K562 (cell line): ENCODE results near the gene CMTM1. TPM values are rescaled to one million over a fixed set of nuclear protein-coding genes. Genes with fewer than 3 reads are reported as not detected.
A peak's percentile ranks its signal among the peaks of the same experiment; 100 is the strongest.

Experiments
- ATAC-seq: fragments of 200-7000 bp; cut with Tn5 transposase; 3 replicates; pipeline ENCODE4 v1.9.1; 2020; ENCODE audit warnings: moderate library complexity
- BruUV-seq: library from RNA; stranded (reverse); fragments of 400-500 nt; replicated peaks from 2 replicates; lab custom pipeline; 2021; lab: Mats Ljungman, UMichigan
- CTCF ChIA-PET: fragments of 300-600 bp; formaldehyde crosslinking; extraction: SDS; loops from one replicate; lab custom pipeline; 2021; ENCODE audit warnings: low intra/inter-chr PET ratio; lab: Yijun Ruan, JAX
- POLR2A ChIA-PET: fragments of 300-600, 350-650 bp; sonication (Branson Sonifier 250); formaldehyde crosslinking; extraction: SDS; loops from one replicate; lab custom pipeline; 2021; ENCODE audit warnings: antibody characterized with exemption, inconsistent platforms; lab: Yijun Ruan, JAX
- DNase-seq, 4 experiments: peaks; one replicate each; pipeline versions ENCODE4 v3.0.0 to v3.0.0-alpha.2; 2011 to 2018; ENCODE audit warnings: low spot score in 3 of 4, mixed read lengths in 3 of 4; ENCODE audit errors: extremely low read depth in 1 of 4
- FAIRE-seq: peaks from 2 replicates; lab custom pipeline; 2011; peaks lifted over from hg19 to GRCh38; lab: Jason Lieb, UNC
- H2AFZ ChIP-seq: 2 replicates; pipeline ENCODE4 v1.6.0; 2011; ENCODE audit warnings: low read depth, low read length, control low read depth, inconsistent platforms
- H3K27ac ChIP-seq: fragments of 200-600 bp; 3 replicates; pipeline ENCODE4 v1.8.0; 2011; ENCODE audit warnings: low read depth, mild to moderate bottlenecking, control low read depth, inconsistent platforms, low read length, moderate library complexity, mixed read lengths; ENCODE audit errors: extremely low read depth
- H3K27me3 ChIP-seq, 2 experiments: fragments of 300-600 bp in 1 of 2; 2 replicates in 1 of 2; 3 replicates in 1 of 2; pipeline versions ENCODE4 v1.6.0 to v1.8.0; 2011; ENCODE audit warnings: inconsistent platforms in 2 of 2, low read length in 2 of 2, mild to moderate bottlenecking in 1 of 2, mixed read lengths in 1 of 2, moderate library complexity in 1 of 2; ENCODE audit not compliant: control insufficient read depth in 2 of 2, insufficient read depth in 2 of 2
- H3K36me3 ChIP-seq: fragments of 300-600 bp; 3 replicates; pipeline ENCODE4 v1.8.0; 2011; ENCODE audit warnings: mild to moderate bottlenecking, low read length, inconsistent platforms; ENCODE audit not compliant: control insufficient read depth, insufficient read depth
- H3K4me1 ChIP-seq, 2 experiments: fragments of 200-600 bp in 1 of 2; replicated peaks in 1 of 2; 2 replicates in 1 of 2; 3 replicates in 1 of 2; pipeline versions ENCODE4 v1.5.1 to v1.8.0; 2011; ENCODE audit warnings: inconsistent platforms in 2 of 2, low read length in 2 of 2, mild to moderate bottlenecking in 1 of 2, mixed read lengths in 1 of 2, moderate library complexity in 1 of 2; ENCODE audit not compliant: control insufficient read depth in 2 of 2, insufficient read depth in 2 of 2
- H3K4me2 ChIP-seq: 2 replicates; pipeline ENCODE4 v1.6.1; 2011; ENCODE audit warnings: low read length, control low read depth, inconsistent platforms, mixed read lengths; ENCODE audit not compliant: insufficient read depth
- H3K4me3 ChIP-seq: fragments of 200-600 bp; sonication (generic), shearing (Covaris generic); 2 replicates; pipeline ENCODE4 v1.5.1; 2016; ENCODE audit warnings: control low read depth, inconsistent platforms
- H3K79me2 ChIP-seq: fragments of 200-600 bp; 3 replicates; pipeline ENCODE4 v1.8.0; 2011; ENCODE audit warnings: low read length, inconsistent platforms; ENCODE audit not compliant: control insufficient read depth, insufficient read depth
- H3K9ac ChIP-seq, 2 experiments: 2 replicates each; pipeline versions ENCODE4 v1.6.0 to v1.6.1; 2011; ENCODE audit warnings: low read depth in 2 of 2, low read length in 2 of 2, control low read depth in 1 of 2, inconsistent platforms in 1 of 2, mild to moderate bottlenecking in 1 of 2, mixed read lengths in 1 of 2; ENCODE audit not compliant: insufficient read depth in 1 of 2
- H3K9me1 ChIP-seq: one replicate; pipeline ENCODE4 v1.6.0; 2011; ENCODE audit warnings: inconsistent platforms, mild to moderate bottlenecking, low read length, moderate library complexity; ENCODE audit not compliant: control insufficient read depth, insufficient read depth
- H3K9me3 ChIP-seq: replicated peaks from 2 replicates; pipeline ENCODE4 v1.5.1; 2011; ENCODE audit warnings: low read depth, low read length, inconsistent platforms; ENCODE audit not compliant: control insufficient read depth, insufficient read depth
- H4K20me1 ChIP-seq: replicated peaks from 2 replicates; pipeline ENCODE4 v1.6.1; 2011; ENCODE audit warnings: low read length, inconsistent platforms, mixed read lengths; ENCODE audit not compliant: control insufficient read depth, insufficient read depth
- SPI1 ChIP-seq: IDR thresholded peaks from 2 replicates; pipeline ENCODE4 v1.6.1; 2011; ENCODE audit warnings: low read depth, low read length, control low read depth, borderline replicate concordance
- ZNF124 ChIP-seq: sonication (generic); formaldehyde crosslinking; IDR thresholded peaks from 2 replicates; pipeline ENCODE4 v1.8.1; 2022; ENCODE audit warnings: missing genetic modification reagents
- ZNF584 ChIP-seq: fragments of 200-800 bp; sonication (Bioruptor generic); IDR thresholded peaks from 2 replicates; pipeline ENCODE4 v1.6.1; 2016; ENCODE audit warnings: low read depth, mild to moderate bottlenecking, missing genetic modification characterization, missing compliant biosample characterization
- WGBS: fragments of 100-300 bp; shearing (Covaris generic); methylation state at CpG from one replicate; pipeline ENCODE4 v1.1.6; 2016; ENCODE audit warnings: low coverage, mixed read lengths; ENCODE audit not compliant: insufficient coverage; ENCODE audit errors: missing lambda C conversion rate; 5-methylcytosine and 5-hydroxymethylcytosine counted together
- in situ Hi-C: fragments of 300-500 bp; cut with MboI; formaldehyde crosslinking; loops from 4 replicates; pipeline ENCODE4 v1.15.0; 2018; ENCODE audit warnings: inconsistent platforms, mixed read lengths
- intact Hi-C: fragments of 100-400 bp; cut with micrococcal nuclease; formaldehyde crosslinking; loops from 2 replicates; pipeline ENCODE4 v1.14.2; 2022
- polyA plus RNA-seq, 8 experiments: library from polyadenylated mRNA; depleted of rRNA in 4 of 8; stranded (reverse) in 5 of 8; unstranded in 3 of 8; fragments of >200 nt; fragmentation: Nextera tagmentation in 2 of 8; fragmentation: Illumina TruSeq in 1 of 8; extraction: Ambion mirVana in 2 of 8; extraction: Trizol in 1 of 8; gene quantifications; 2 replicates each; pipeline versions ENCODE4 v1.2.1 to v1.2.3, GENCODE V29; 2011 to 2014; ENCODE audit warnings: inconsistent platforms in 1 of 8, missing spikeins in 1 of 8
- total RNA-seq, 7 experiments: library from RNA; depleted of rRNA in 6 of 7; stranded (reverse); fragments of >200 nt in 6 of 7; fragmentation: Illumina TruSeq in 2 of 7; extraction: Trizol in 2 of 7; gene quantifications; 2 replicates each; pipeline versions ENCODE4 v1.2.1 to v1.2.3, GENCODE V29; 2011 to 2021; ENCODE audit warnings: low replicate concordance in 1 of 7
- TF ChIP-seq, protein P1 (sequence below): IDR thresholded peaks from 2 replicates; pipeline ENCODE4 v1.6.1; 2014; ENCODE audit warnings: antibody characterized with exemption

Gene CMTM1
- total and polyA plus RNA-seq, 9 of the 15 experiments (the other 6 are each of a cell fraction or from before 2014, with no cell fraction given), result 0.25 to 2.6 (median 1.1) TPM; not detected in 2

DNA sequence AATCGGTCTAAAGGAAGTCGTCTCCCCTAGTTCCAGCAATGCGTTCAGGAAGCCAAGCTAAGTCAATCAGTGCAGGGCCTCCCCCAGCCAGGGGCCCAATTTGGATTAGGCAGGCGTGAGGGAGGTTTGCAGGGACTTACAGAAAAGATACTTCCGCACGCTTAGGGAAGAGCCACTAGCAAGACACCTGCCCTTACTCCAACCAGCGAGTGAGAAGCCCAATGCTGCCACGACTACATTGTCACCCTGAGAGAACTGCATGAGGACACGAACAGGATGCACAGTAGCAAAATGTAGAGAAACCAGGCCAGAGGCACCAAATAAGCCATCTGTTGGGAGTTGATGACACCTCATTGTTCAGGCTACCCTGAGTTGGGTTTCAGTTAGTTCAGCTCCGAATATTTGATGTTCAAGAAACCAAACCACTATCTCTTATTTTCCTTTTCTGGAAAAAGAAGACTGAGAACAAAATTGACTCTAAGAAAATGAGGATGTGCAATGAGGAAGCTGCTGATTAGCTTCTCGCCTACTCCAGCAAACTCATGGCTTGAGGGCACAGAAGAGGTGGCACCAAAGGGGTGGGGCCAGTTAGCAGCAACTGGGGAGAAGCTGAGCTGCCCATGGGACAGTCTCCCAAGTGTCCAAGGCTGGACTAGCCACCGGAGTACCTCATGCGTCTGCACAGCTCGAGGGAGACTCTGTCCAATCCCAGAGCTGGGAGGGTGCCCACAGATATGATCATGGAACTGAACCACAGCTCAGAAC is 45.7 kb upstream of the CMTM1 start:
- in situ Hi-C loops (no loop called here), intact Hi-C loops (no loop called here)
- H3K9me3 ChIP-seq, result no peaks in the 10 kb centered on the region
- no peak overlapping the region for H3K4me3 ChIP-seq
- CTCF ChIA-PET, result no interaction called here
- POLR2A ChIA-PET, result interaction anchor here (0.6 to 2.2 kb wide), 5 partner anchors 9 to 116 kb away, joined by 3 to 7 read pairs (median 4); no protein-coding TSS in a partner anchor
- DNase-seq, result no peak
- no peak for FAIRE-seq
- H3K9me1 ChIP-seq, result no peaks in the 10 kb centered on the region
- no peaks in the 10 kb centered on the region for H4K20me1 ChIP-seq
- WGBS, result 71% methylated on average over 14 of the region's 14 CpGs
- H3K27me3 ChIP-seq, result no peaks in the 10 kb centered on the region
- H3K9ac ChIP-seq, result no peak overlapping the region; a peak in 1 of 4 replicates
- peaks cover 36 to 53% of the 10 kb centered on the region in 2 experiments for H3K4me1 ChIP-seq
- no peak for ATAC-seq
- BruUV-seq, result no TSS peak
- no peak overlapping the region for H3K27ac ChIP-seq
- H3K79me2 ChIP-seq, result no peaks in the 10 kb centered on the region
- TF ChIP-seq SPI1 (peak; percentile 11; the same call in 1 of the 2 replicates), ZNF124 (no peak)
- no peak overlapping the region for H2AFZ ChIP-seq
- no peak overlapping the region for H3K4me2 ChIP-seq
- H3K36me3 ChIP-seq, result no peaks in the 10 kb centered on the region

DNA sequence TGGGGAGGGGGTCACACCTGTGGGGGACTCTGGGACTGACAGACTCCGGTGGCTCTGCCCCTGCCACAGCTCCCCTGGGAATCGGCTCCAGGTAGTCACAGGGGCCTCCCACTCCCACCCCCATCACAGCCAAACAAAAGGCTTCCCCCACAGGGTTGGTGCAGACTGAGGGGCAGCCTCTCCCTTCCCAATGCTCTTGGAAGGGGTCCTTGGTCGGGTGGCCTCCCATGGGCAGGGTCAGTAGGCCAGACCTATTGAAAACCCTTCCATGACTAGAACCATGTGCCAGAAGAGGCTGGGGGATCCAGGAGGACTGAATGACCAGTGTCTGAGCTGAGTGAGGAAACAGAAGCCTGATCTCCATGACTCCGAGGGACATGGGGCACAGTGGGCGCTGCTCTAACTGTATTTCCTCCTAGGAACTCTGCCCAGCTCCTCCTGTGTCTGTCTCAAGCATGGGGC is 45.0 kb upstream of the CMTM1 start:
- H3K4me3 ChIP-seq, result no peak overlapping the region
- TF ChIP-seq, protein P1, sequence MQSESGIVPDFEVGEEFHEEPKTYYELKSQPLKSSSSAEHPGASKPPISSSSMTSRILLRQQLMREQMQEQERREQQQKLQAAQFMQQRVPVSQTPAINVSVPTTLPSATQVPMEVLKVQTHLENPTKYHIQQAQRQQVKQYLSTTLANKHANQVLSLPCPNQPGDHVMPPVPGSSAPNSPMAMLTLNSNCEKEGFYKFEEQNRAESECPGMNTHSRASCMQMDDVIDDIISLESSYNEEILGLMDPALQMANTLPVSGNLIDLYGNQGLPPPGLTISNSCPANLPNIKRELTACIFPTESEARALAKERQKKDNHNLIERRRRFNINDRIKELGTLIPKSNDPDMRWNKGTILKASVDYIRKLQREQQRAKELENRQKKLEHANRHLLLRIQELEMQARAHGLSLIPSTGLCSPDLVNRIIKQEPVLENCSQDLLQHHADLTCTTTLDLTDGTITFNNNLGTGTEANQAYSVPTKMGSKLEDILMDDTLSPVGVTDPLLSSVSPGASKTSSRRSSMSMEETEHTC, result no peak
- peak; percentile 45; the same call in 1 of the 2 replicates for TF ChIP-seq ZNF584
- TF ChIP-seq, all 486 proteins: peak for 1
- ATAC-seq (no peak), DNase-seq (no peak), FAIRE-seq (no peak)
- no peaks in the 10 kb centered on the region for H3K36me3 ChIP-seq
- no peaks in the 10 kb centered on the region for H3K79me2 ChIP-seq
- no peaks in the 10 kb centered on the region for H3K9me1 ChIP-seq
- peaks cover 34 to 55% of the 10 kb centered on the region in 2 experiments for H3K4me1 ChIP-seq
- no peak overlapping the region for H3K4me2 ChIP-seq
- H2AFZ ChIP-seq, result no peak overlapping the region
- CTCF ChIA-PET, result no interaction called here
- POLR2A ChIA-PET, result interaction anchor here (0.6 to 2.2 kb wide), 6 partner anchors 8 to 116 kb away, joined by 3 to 7 read pairs (median 4); no protein-coding TSS in a partner anchor
- H3K9me3 ChIP-seq, result no peaks in the 10 kb centered on the region
- in situ Hi-C loops (no loop called here), intact Hi-C loops (no loop called here)
- no peak overlapping the region; a peak in 2 of 4 replicates for H3K9ac ChIP-seq
- H4K20me1 ChIP-seq, result no peaks in the 10 kb centered on the region
- no peaks in the 10 kb centered on the region for H3K27me3 ChIP-seq
- H3K27ac ChIP-seq, result no peak overlapping the region
- BruUV-seq, result no TSS peak
- 88% methylated on average over 5 of the region's 5 CpGs for WGBS
